HL-60 (cell line): ENCODE results near the gene DSPP.

Source experiments
- CTCF ChIP-seq: IDR thresholded peaks from one replicate; pipeline ENCODE4 v1.5.1; 2011; ENCODE audit warnings: low read length, control low read depth, inconsistent platforms; ENCODE audit not compliant: insufficient read depth
- GABPA ChIP-seq: IDR thresholded peaks from 2 replicates; pipeline ENCODE4 v1.6.1; 2012; ENCODE audit warnings: low read depth
- POLR2AphosphoS5 ChIP-seq: IDR thresholded peaks from 2 replicates; pipeline ENCODE4 v1.6.1; 2012; ENCODE audit warnings: low read depth
- REST ChIP-seq: IDR thresholded peaks from 2 replicates; pipeline ENCODE4 v1.6.1; 2012; ENCODE audit warnings: low read depth; ENCODE audit not compliant: insufficient replicate concordance

- no peak for TF ChIP-seq CTCF
- no peak for TF ChIP-seq GABPA
- TF ChIP-seq POLR2AphosphoS5, result no peak
- TF ChIP-seq REST, result no peak
Observed at GRCh38 chr4:87662871-87663270, 54.5 kb downstream of the DSPP start.
